HuH-7.5 (cell line): ENCODE data around the gene RUNDC3A.
A peak's percentile ranks its signal among the peaks of the same experiment; 100 is the strongest.

Experiments used
- DNase-seq: peaks from one replicate; pipeline ENCODE4 v3.0.0; 2011; ENCODE audit warnings: low spot score

RUNDC3A gene

DNA sequence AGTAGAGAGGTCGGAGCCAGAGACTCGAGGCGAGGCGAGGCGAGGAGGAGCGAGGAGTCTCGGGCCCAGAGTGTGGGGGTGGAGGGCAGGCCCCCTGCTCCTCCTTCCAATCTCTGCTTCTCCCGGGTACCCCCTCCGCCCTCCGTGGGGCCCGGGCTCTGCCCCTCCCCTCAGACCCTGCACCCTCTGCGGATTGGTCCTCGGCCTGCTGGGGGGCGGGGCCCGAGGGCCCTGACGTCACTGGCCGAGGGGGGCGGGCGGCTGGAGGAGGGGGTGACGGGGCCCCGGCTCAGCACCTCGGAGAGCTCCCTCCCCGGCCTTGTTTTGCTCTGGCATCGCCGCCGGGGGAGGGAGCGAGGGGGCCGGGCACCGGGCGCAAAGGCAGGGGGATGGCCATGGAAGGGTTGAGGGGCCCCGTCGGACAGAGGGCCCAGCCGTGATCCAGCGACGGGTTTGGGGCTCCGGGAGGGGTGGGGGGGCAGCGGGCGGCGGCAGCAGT, at the start of gene RUNDC3A:
TSS of gene RUNDC3A (plus strand) at position 282 of the 499 bp plus-strand sequence. CDS start 232 bp downstream, outside the sequence.
- DNase-seq, result peak; percentile 89

GRCh38 chr17:44258811-44259351, 49.5 kb upstream of the RUNDC3A start:
- DNase-seq, result no peak

DNA sequence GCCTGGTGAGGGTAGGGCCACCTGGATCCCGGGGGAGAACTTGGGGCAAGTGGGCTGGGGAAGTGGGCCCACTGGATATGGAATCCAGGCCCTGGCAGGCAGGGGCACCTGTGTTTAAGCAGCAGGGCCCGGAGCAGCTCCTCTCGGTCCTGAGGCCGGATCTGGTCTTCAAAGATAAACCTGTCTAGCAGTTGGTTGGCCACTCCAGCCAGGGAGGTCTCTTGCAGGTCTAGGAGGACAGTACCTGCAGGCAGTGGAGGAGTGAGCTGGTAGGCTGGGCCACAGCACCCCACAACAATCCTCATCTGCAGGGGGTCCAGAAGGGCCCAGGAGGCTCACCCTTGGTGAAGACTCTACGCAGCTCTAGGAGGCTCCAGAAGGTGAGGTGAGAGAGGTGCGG, 48.1 kb upstream of the RUNDC3A start:
- DNase-seq, result no peak

- no peak for DNase-seq
These were observed 45.7 kb upstream of the RUNDC3A start for GRCh38 chr17:44262654-44263225.

GRCh38 chr17:44263345-44263902, 45.0 kb upstream of the RUNDC3A start:
- DNase-seq, result no peak

- no peak for DNase-seq
These were observed 41.8 kb upstream of the RUNDC3A start for GRCh38 chr17:44266402-44267164.

- DNase-seq, result no peak
These were observed 41.3 kb upstream of the RUNDC3A start for GRCh38 chr17:44267165-44267455.

- DNase-seq, result peak; percentile 2
These were observed 40.4 kb upstream of the RUNDC3A start, which contains the start of gene SLC4A1 for GRCh38 chr17:44267818-44268490. TSS of gene SLC4A1 (minus strand) at chr17:44268135. CDS start at chr17:44262866, 5,269 bp downstream.

GRCh38 chr17:44268709-44269534, 39.5 kb upstream of the RUNDC3A start:
- peak; percentile 18 for DNase-seq

DNA sequence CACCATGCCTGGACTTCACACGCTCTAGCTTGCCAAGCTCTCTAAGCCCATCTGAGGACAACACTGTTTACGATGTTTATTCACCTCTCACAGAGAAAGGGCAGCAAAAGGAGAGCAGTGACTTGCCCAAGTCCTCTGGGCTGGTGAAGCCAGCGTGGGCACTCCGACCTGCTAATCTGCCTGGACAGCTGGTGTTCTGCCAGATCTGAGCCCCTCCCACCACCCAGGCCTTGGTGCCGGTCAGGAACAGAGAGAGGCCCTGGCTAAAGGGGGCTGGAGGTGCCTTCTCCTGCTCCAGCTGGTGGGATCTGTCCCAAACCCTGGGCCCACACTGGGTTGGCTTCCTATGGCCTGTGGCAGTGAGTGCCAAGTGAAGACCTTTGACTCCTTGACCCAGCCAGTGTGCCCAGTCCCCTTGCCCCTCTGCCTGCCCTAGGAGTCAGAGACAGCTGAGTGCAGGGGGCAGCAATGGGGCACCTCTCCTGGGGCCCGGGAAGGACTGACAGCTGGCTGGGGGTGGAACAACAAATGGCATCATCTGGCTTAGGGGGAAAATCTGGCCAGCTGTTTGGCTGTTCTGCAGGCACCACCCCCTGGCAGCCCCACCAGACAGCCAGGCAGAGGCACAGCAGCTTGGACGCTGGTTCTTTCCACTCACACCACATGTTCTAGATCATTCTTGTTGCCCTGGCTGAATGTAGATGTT, 38.7 kb upstream of the RUNDC3A start:
- DNase-seq, result peak; percentile 3

DNA sequence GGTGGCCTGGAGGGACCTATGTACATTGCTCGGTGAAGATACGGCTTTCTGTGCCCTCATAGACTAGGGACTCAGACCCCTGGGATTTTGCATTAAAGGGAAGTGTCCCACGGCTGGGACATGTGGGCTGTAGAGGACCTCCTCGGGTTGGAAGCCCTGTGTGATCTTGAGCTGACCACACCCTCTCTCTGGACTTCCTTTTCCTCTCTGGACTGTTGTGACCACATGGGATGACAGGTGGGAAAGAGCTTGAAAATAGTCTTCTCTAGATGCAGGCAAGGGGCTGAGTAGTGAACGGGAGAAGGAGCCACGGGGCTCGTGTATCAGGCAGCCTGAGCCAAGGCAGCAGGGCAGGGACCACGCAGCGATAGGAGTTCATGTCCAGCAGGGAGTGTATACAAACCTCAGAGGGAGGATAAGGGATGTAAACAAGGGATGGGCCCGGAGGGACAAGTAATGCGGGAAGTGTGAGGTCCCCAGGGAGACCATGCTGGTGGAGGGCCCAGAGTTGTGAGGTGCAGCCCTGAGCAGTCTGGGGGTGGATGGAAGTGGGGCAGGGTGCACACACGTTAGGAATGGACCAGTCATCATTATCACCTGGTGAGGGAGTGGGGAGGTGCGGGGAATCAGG, 36.0 kb upstream of the RUNDC3A start:
- DNase-seq, result no peak

- DNase-seq, result no peak
These were observed 35.4 kb upstream of the RUNDC3A start for GRCh38 chr17:44272954-44273353.

- DNase-seq, result no peak
These were observed 34.8 kb upstream of the RUNDC3A start for GRCh38 chr17:44273607-44274006.

DNA sequence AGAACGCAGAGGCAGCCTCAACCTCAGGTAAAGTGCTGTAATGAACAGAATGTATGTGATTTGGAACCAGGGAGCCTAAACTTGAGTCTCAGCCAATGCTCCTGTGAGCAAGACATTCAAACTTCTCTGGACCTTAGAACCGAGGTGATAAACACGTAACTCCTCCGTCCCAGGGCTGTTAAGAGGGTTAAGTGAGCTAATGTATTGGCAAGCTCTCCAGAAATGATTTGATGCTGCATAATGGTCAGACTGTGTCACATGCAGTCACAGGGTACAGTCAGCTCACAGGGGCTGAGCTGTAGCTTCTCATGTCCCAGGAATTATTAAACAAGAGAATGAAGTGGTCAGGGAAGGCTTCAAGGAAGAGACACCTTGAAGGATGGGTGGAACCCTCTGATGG, 30.4 kb upstream of the RUNDC3A start:
- DNase-seq, result no peak

- no peak for DNase-seq
These were observed 29.1 kb upstream of the RUNDC3A start for GRCh38 chr17:44279346-44279665.

DNA sequence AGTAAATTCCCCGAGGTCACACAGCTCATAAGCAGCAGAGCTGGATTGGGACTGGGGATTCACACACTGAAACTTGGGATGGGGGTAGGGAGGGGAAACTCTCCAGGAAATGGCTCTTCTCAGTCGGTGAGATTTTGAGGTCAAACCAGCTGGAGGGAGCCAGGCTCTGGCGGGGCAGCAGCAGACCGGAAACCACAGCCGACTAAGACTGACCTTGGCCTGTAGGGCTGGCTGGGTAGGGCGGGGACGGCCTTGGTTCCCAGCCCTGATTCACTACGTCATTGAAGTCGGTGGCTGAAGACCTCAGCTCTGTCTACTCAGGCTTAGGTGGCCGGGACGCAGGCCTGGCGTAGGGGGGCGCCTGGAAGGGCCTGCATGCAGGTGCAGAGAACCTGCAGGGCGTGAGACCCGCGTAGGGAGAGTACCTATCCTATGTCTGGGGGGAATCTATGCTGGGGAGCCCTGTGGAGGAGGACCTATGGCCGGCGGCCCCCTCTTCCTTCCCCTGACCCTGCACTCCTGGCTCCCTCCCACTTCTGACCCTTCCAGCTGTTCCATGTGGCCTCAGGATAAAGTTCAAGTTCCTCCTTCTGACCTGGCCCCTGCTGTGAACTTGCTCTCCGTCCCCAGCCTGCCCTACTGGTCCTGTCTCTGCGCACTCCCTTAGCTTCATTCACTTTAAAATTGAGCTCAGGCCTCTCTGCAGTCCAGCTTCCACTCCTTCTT, 28.6 kb upstream of the RUNDC3A start:
- no peak for DNase-seq

DNA sequence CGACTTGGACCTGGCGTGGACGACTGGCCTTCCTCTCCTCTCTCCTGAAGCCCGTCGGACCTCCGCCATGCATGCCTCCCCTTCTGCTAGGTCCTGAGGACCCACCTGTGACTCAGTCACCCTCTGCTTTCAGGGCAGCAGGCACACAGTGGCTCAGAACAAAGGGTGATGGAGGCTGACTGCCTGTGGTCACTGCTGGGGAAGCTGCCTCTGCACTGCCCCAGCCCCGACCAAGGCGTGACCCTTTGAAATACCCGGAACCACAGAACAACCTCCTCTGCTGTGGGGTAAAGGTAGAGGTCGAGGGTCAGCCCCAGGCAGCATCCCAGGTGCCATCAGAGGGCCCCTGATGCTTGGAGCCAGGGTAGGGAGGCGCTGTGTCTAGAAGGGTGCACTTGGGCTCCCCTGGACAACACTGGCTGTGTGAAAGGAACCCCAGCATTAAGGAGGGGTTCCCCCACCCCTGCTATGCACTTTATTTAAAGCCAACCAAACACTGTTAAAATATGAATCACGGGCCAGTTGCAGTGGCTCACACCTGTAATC, 27.9 kb upstream of the RUNDC3A start:
- DNase-seq, result no peak

DNA sequence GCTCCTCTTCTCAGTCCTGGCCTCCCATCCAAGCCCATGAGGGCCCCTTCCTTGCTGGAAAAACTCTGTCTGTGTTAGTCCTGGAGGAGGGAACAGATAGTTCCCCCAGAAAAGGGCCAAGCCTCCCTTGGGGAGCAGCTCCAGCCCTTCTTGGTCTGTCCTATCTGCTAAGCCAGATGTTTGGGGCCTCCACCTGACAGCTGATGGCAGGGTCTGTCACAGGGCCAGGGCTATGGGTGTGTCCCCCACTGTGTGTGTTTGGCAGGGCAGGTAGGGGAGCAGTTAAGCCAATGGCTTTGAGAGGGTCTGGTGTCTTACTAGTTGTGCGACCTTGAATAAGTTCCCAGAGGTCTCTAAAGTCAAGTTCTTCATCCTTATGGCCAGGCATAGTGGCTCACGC, 26.8 kb upstream of the RUNDC3A start:
- no peak for DNase-seq

- no peak for DNase-seq
These were observed 26.1 kb upstream of the RUNDC3A start for GRCh38 chr17:44282264-44282663.
